Measurements from ENCODE around the gene MDM4. TPM values are rescaled to one million over a fixed set of nuclear protein-coding genes. Genes with fewer than 3 reads are reported as not detected.

MDM4 gene
- total RNA-seq, 1 experiment from 2014 or later = 174 TPM

DNA sequence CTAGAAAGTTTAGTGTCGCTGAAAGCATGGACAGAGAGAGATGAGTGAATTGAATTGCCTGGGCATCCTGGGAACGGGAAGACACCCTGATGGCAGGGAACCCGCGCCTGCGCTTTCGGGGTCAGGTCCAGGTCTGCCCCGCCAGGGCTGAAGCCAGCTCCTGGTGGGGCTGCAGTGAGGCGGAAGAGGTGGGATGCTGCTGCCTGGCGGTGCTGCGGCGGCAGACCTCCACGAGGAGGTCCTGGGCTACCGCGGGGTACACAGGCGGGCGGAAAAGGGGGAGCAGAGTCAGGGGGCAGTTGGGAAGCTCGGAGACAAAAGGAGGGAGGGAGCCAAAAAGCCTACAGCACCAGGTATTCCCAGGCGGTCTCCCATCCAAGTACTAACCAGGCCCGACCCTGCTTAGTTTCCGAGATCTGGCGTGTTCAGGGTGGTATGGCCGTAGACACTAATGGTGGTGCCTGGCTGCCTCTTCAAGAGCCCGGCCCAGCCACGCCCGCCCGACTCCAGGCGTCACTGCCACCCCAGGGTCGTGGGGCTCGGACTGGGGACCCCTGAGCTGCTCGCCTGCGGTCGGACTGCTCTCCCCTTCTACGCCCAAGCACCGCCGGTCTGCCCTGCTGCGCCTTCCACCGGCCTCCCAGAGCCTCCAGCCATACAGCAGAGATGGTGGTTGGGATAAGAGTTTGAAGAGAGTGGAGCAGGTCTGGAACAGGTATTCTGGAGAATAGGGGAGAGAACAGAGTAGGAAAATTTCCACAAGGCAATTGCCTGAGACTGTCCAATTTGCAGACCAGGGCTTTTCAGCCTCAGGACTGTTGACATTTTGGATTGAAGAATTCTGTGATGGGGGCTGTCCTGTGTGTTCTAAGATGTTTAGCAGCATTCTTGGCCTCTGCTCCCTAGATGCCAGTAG, 46.1 kb downstream of the MDM4 start:
- POLR2A ChIA-PET = interaction anchor here (0.6 to 1.2 kb wide), 3 partner anchors 244 to 1391 kb away, joined by 3 to 4 read pairs (median 3); no protein-coding TSS in a partner anchor
- Mint-ChIP-seq H3K4me3 (ENCODE audit: unreplicated experiment) (no peak overlapping the region), H3K27ac (ENCODE audit: low read depth, unreplicated experiment) (no peak overlapping the region), H3K9me3 (ENCODE audit: unreplicated experiment) (no peaks in the 10 kb centered on the region), H3K36me3 (ENCODE audit: insufficient read depth, unreplicated experiment) (peaks cover 6% of the 10 kb centered on the region), H3K4me1 (ENCODE audit: insufficient read depth, unreplicated experiment) (peaks cover 9% of the 10 kb centered on the region), H3K27me3 (ENCODE audit: insufficient read depth, unreplicated experiment) (no peaks in the 10 kb centered on the region)
- TF ChIP-seq, protein P1, sequence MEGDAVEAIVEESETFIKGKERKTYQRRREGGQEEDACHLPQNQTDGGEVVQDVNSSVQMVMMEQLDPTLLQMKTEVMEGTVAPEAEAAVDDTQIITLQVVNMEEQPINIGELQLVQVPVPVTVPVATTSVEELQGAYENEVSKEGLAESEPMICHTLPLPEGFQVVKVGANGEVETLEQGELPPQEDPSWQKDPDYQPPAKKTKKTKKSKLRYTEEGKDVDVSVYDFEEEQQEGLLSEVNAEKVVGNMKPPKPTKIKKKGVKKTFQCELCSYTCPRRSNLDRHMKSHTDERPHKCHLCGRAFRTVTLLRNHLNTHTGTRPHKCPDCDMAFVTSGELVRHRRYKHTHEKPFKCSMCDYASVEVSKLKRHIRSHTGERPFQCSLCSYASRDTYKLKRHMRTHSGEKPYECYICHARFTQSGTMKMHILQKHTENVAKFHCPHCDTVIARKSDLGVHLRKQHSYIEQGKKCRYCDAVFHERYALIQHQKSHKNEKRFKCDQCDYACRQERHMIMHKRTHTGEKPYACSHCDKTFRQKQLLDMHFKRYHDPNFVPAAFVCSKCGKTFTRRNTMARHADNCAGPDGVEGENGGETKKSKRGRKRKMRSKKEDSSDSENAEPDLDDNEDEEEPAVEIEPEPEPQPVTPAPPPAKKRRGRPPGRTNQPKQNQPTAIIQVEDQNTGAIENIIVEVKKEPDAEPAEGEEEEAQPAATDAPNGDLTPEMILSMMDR (IDR thresholded peaks at IDR 0.05; ENCODE audit: unreplicated experiment) = no peak
- CTCF ChIA-PET = interaction anchor here (0.6 to 43.9 kb wide), 10 partner anchors 12 to 499 kb away, joined by 3 to 1156 read pairs (median 4); no protein-coding TSS in a partner anchor
- no peak for DNase-seq (ENCODE audit: unreplicated experiment)
- intact Hi-C loops (cut with micrococcal nuclease) = loop anchor here (10.0 kb wide), 1 partner anchor 692 kb away; no protein-coding TSS in a partner anchor
- no TSS peak for BruUV-seq (replicated peaks)

DNA sequence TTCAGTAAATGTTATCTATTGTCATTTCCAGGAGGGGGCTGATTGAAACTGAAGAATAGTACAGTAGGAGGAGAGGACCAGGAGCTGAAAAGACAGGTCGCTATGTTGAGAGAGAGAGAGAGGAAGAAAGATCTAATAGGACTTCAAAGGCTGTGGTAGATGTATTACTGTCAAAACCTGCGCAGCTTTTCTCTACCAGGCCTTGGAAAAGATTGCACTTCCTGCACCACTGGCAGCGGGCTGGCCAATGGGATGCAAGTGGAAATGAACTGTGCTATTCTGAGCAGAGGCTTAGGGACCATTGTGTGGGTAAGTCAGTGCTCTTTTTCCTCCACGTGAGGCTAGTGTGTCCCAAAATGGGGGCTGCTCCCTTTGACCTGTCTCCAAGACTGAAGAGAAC, 47.1 kb downstream of the MDM4 start:
- intact Hi-C loops (cut with micrococcal nuclease) = loop anchor here (10.0 kb wide), 1 partner anchor 691 kb away; no protein-coding TSS in a partner anchor

DNA sequence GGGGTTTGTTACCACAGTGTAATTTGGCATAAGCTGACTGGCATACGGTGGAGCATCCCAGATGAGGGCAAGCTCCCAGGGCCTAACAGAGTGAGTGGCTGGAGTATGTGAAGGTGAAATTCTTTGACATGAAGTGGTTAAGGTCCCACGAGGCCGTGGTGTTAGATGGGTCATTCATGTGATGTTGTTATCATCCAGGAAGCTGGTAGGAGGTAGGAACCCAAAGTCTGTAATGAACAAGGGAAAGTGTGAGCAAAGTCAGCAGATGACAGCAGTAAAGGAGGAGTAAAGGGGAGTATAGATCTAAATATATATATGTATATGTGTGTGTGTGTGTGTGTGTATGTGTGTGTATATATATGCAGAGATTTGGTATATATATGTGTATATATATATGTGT, 47.6 kb downstream of the MDM4 start:
- no TSS peak for BruUV-seq (replicated peaks)
- H3K4me3 Mint-ChIP-seq (ENCODE audit: unreplicated experiment) = no peak overlapping the region
- no peaks in the 10 kb centered on the region for H3K36me3 Mint-ChIP-seq (ENCODE audit: insufficient read depth, unreplicated experiment)
- TF ChIP-seq, protein P1 (IDR thresholded peaks at IDR 0.05; ENCODE audit: unreplicated experiment) = no peak
- intact Hi-C loops (cut with micrococcal nuclease) = loop anchor here (10.0 kb wide), 1 partner anchor 691 kb away; no protein-coding TSS in a partner anchor
- DNase-seq (ENCODE audit: unreplicated experiment) = no peak
- peak overlapping the region; percentile 20 for H3K27ac Mint-ChIP-seq (ENCODE audit: low read depth, unreplicated experiment)
- peaks cover 9% of the 10 kb centered on the region for H3K4me1 Mint-ChIP-seq (ENCODE audit: insufficient read depth, unreplicated experiment)
- POLR2A ChIA-PET = interaction anchor here (1.2 to 1.4 kb wide), 2 partner anchors 197 to 243 kb away, joined by 4 read pairs; no protein-coding TSS in a partner anchor
- CTCF ChIA-PET = interaction anchor here (0.7 to 43.9 kb wide), 7 partner anchors 51 to 412 kb away, joined by 3 to 1156 read pairs (median 3); no protein-coding TSS in a partner anchor
- no peaks in the 10 kb centered on the region for H3K9me3 Mint-ChIP-seq (ENCODE audit: unreplicated experiment)
- H3K27me3 Mint-ChIP-seq (ENCODE audit: insufficient read depth, unreplicated experiment) = no peaks in the 10 kb centered on the region

More for the DNA sequence above, 47.1 kb downstream of the MDM4 start:
- no peak for DNase-seq (ENCODE audit: unreplicated experiment)
- CTCF ChIA-PET = interaction anchor here (0.7 to 43.9 kb wide), 6 partner anchors 50 to 410 kb away, joined by 3 to 1156 read pairs (median 4); no protein-coding TSS in a partner anchor
- H3K4me3 Mint-ChIP-seq (ENCODE audit: unreplicated experiment) = no peak overlapping the region
- no TSS peak for BruUV-seq (replicated peaks)
- peaks cover 9% of the 10 kb centered on the region for H3K4me1 Mint-ChIP-seq (ENCODE audit: insufficient read depth, unreplicated experiment)
- no peak overlapping the region for H3K27ac Mint-ChIP-seq (ENCODE audit: low read depth, unreplicated experiment)
- POLR2A ChIA-PET = interaction anchor here (1.2 to 1.4 kb wide), 2 partner anchors 198 to 243 kb away, joined by 4 read pairs; no protein-coding TSS in a partner anchor
- no peaks in the 10 kb centered on the region for H3K9me3 Mint-ChIP-seq (ENCODE audit: unreplicated experiment)
- no peaks in the 10 kb centered on the region for H3K27me3 Mint-ChIP-seq (ENCODE audit: insufficient read depth, unreplicated experiment)
- no peaks in the 10 kb centered on the region for H3K36me3 Mint-ChIP-seq (ENCODE audit: insufficient read depth, unreplicated experiment)
- TF ChIP-seq, protein P1 (IDR thresholded peaks at IDR 0.05; ENCODE audit: unreplicated experiment) = no peak

DNA sequence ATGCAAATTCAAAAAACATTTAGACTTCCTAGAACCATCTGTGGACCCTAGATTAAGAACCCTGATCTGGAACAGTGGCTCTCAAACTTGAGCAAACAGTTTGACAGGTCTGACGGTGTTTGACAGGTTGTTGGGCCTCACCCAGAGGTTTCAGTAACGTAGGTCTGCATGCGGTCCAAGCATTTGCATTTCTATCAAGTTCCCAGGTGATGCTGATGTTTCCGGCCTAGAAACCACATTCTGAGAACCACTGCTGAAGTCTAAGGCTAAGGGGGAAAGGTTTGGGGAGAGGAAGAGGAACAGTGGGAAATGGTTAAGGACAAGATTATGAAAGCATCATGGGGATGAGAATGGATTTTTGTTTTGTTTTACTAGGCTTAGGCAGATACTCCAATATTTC, 48.6 kb downstream of the MDM4 start:
- H3K36me3 Mint-ChIP-seq (ENCODE audit: insufficient read depth, unreplicated experiment) = no peaks in the 10 kb centered on the region
- ChIA-PET POLR2A (interaction anchor here (0.6 to 1.8 kb wide), 4 partner anchors 58 to 242 kb away, joined by 3 to 26 read pairs (median 4); no protein-coding TSS in a partner anchor), CTCF (interaction anchor here (0.7 to 43.9 kb wide), 31 partner anchors 10 to 411 kb away, joined by 3 to 1156 read pairs (median 4); no protein-coding TSS in a partner anchor)
- no peaks in the 10 kb centered on the region for H3K9me3 Mint-ChIP-seq (ENCODE audit: unreplicated experiment)
- H3K27me3 Mint-ChIP-seq (ENCODE audit: insufficient read depth, unreplicated experiment) = no peaks in the 10 kb centered on the region
- TF ChIP-seq, protein P1 (IDR thresholded peaks at IDR 0.05; ENCODE audit: unreplicated experiment) = no peak
- H3K27ac Mint-ChIP-seq (ENCODE audit: low read depth, unreplicated experiment) = peak overlapping the region; percentile 1
- H3K4me1 Mint-ChIP-seq (ENCODE audit: insufficient read depth, unreplicated experiment) = peaks cover 9% of the 10 kb centered on the region
- intact Hi-C loops (cut with micrococcal nuclease) = loop anchor here (1.0 to 10.0 kb wide), 2 partner anchors 242 to 690 kb away; no protein-coding TSS in a partner anchor
- no peak overlapping the region for H3K4me3 Mint-ChIP-seq (ENCODE audit: unreplicated experiment)
- no TSS peak for BruUV-seq (replicated peaks)
- DNase-seq (ENCODE audit: unreplicated experiment) = no peak
